NOMO-1 treated with dmso at 0.1 percent for 144 hours (cell line): ENCODE data around the gene SETD2.

Source experiments
- DNase-seq: peaks from one replicate; lab custom pipeline; 2025; ENCODE audit not compliant: unreplicated experiment; lab: John Stamatoyannopoulos, UW

The SETD2 gene

GRCh38 chr3:46987319-46987742 lies 176.6 kb downstream of the SETD2 start:
- DNase-seq: no peak

GRCh38 chr3:46986782-46987310 lies 177.1 kb downstream of the SETD2 start:
- no peak for DNase-seq

GRCh38 chr3:46986055-46986730 lies 177.7 kb downstream of the SETD2 start:
- DNase-seq: no peak

- no peak for DNase-seq
Observed at GRCh38 chr3:46985588-46985987, 178.3 kb downstream of the SETD2 start.

GRCh38 chr3:46984591-46985459 lies 179.1 kb downstream of the SETD2 start:
- DNase-seq: no peak

- DNase-seq: no peak
Observed at GRCh38 chr3:46982546-46982945, 181.4 kb downstream of the SETD2 start.

- DNase-seq: no peak
Observed at GRCh38 chr3:46981932-46982471, 181.9 kb downstream of the SETD2 start.

- DNase-seq: no peak
Observed at GRCh38 chr3:46979958-46980497, 183.9 kb downstream of the SETD2 start.

GRCh38 chr3:46978985-46979944 lies 184.6 kb downstream of the SETD2 start, which contains the start of gene NBEAL2:
Gene NBEAL2, plus strand, starts transcription at chr3:46979666. Its CDS starts 196 bp downstream, at chr3:46979862.
- peak; percentile 99 for DNase-seq

GRCh38 chr3:46978381-46978780 lies 185.5 kb downstream of the SETD2 start:
- DNase-seq: no peak

GRCh38 chr3:46977811-46978195 lies 186.1 kb downstream of the SETD2 start:
- DNase-seq: no peak

GRCh38 chr3:46976326-46977190 lies 187.4 kb downstream of the SETD2 start, which contains the start of gene CCDC12:
Gene CCDC12, minus strand, starts transcription at chr3:46976745. Its CDS starts 13 bp downstream, at chr3:46976732.
- peak; percentile 97 for DNase-seq

GRCh38 chr3:46974421-46975171 lies 189.3 kb downstream of the SETD2 start:
- DNase-seq: peak; percentile 57

GRCh38 chr3:46972396-46972795 lies 191.5 kb downstream of the SETD2 start:
- DNase-seq: no peak

GRCh38 chr3:46971742-46972141 lies 192.2 kb downstream of the SETD2 start:
- peak; percentile 10 for DNase-seq

GRCh38 chr3:46971151-46971550 lies 192.8 kb downstream of the SETD2 start:
- no peak for DNase-seq

GRCh38 chr3:46970391-46971091 lies 193.4 kb downstream of the SETD2 start:
- DNase-seq: no peak
